ENCODE data around the gene COMMD10.
"Not testable (repeated sequence)": the region's sequence is repeated elsewhere in the genome, so short reads cannot be mapped to it uniquely, and the experiment has no call there.

COMMD10 gene

DNA sequence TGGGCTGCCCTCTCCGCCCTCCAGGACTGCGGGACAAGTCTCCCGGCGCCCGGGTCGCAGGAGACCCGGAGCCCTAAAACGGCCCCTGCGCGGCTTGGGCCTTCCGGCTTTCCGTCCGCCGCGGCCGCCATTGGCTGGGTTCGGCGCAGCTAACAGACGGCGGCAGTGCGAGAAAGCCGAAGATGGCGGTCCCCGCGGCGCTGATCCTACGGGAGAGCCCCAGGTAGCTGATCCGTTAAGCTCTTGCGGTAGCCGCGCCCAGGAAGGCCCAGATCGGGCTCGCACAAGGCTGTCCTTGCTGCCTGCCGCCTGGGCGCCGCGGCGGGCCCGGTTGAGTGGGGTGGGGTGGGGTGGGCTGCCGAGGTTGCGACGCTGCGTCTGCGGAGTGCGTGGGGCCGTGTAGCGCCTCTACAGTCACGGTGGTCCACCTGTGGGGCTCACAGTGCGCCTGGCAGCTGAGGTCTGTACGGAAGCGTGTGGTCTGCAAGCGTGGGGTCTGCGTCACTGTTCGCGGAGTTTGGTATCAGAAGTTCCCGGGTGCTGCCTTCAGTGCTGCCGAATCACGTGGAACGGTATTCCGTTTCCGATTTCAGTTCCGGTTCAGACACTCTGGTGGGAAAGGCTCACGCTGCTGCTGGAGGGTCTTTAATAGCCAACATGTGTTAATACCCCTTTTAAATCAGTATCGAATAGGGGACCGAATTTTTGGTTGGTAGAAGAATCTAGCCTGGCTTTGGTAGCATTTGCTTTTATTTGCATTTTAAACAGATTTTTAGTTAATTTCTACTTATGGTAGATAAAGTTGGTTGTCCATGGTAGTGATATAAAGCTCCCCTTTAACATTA, at the start of gene COMMD10:
Gene COMMD10, plus strand, starts transcription at position 155 of the 845 bp plus-strand sequence.
- DNase-seq = peak; percentile 61

DNA sequence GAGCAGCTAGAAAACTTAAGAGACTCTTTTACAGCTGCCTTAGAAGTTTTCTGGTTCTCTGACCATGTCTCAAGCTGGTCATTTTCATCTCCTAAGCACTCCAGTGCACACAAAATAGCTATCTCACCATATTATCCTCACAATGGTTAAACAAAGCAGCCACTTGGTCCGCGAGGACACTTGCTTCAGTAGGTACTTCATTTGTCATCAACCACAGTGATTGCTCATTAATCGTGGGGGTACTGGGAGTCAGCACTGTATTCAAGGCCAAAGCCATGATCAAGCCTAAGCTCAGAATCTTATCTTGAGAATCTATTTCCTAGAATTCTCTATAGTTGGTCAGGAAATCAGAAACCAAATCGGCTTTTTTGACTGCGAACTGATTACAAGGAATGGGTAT, 49.7 kb upstream of the COMMD10 start:
- DNase-seq = no peak

DNA sequence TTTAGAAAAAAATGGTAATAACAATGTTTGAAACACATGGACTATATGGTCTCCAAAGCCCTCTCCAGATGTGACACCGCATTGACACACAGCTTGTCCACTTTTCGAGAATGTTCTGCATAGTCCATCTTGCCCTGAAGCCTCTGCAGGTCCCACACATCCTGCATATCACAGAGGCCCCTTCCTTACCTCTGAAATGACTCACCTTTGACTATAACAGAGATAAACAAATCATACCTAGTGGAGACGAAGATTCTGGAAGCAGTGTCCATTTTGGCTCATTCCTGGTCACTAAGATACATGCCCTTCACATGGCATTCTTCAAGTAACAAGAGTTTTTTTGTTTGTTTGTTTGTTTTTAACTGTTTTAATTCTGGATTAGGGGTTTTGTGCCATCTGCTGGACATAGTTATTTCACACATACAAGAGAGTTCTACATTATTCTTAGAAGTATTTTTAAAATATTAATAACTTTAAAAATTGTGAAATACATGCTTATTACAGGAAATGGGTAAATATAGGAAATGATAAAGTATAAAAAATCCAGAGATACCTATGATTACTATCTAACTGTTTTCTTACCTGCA, 47.5 kb upstream of the COMMD10 start:
- DNase-seq = no peak

DNA sequence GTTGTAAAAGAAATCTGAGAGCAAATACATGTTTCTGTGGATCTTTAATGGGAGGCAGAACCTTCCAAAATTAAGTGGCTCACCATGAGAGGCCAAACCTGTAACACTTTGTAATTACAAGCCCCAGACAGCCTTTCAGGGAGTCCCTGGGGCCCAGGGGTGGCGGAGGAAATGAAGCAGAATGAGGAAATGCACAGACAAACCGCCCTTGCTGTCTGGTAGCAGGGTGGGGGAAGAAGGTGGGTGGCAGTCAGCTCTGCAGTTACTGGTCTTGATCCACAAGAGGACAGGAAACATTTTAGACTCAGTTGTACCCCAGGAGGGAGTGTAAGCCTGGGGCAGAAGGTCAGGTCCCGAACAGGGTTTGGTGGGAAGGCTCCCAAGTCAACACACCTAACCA, 46.0 kb upstream of the COMMD10 start:
- DNase-seq = no peak

DNA sequence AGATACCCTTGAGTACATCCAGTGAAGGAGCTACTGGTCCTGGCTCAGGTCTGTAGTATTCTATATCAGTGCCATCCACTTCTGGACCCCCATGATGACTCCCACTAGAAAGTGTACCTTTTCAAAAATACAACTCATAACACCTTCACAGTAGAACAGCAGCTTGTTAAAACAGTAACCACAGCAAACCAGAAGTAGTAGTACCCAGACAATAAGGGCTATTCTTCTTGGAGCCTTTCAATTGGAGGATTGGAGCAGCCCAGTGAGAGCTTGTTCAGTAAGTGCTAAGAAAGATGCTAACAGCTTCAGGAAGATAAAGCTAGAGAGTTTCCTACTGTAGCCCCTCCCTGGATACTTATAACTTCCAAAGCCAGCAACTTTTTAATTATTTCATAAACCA, 42.5 kb upstream of the COMMD10 start:
- DNase-seq = no peak

DNA sequence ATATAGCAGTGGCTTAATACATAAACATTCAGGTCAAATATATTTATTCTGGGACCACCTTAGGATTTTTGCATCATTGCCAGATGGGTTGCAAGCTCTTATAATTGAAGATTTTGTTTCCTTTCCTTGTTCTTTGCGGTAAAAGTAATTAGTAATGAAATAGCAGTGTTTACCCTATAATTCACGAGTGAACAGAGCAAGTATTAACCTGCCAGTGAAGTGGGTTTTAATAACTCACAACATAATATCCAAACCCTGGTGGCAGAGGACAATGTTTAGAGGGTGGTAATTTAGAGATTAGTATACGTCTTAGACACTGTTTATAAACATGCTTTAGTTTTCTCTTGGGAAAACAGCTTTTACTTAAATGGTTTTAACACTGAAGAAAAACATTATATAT, 40.8 kb upstream of the COMMD10 start:
- no peak for DNase-seq

DNA sequence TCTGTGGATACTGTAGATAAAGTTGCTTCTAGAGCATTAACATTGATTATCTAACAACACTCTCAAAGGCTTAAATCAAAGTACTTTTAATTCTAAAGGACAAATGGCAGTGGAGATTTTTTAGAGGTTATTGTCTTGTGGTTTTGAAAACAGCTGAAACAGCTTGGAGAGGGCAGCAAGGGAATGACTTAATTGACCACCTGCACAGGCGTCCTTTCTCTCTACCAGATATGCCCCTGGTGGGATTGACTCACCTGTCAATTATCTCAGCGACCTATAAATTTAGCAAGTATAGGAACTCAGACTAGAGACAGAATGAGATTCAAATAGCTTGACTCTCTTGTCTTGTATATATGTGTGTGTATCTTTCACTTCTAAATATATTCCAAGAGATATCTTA, 39.0 kb upstream of the COMMD10 start:
- DNase-seq = no peak

DNA sequence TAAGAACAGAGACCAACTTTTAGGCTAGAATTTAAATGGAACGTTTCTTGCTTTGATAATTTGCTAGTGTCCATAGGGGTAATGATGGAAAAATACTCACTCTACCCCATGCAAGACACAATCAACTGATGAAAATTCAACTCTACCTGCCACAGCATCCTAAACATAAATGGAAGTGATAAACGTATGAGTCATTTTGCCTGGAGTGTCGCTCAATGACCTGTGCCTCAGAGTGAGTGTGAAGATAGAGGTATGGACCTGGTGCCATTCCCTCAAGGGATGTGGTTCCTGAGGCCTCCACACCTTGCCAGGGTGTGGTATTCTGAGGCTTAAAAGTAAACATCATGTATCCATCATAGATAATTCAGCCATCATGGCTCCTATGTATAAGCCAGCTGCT, 38.6 kb upstream of the COMMD10 start:
- no peak for DNase-seq

DNA sequence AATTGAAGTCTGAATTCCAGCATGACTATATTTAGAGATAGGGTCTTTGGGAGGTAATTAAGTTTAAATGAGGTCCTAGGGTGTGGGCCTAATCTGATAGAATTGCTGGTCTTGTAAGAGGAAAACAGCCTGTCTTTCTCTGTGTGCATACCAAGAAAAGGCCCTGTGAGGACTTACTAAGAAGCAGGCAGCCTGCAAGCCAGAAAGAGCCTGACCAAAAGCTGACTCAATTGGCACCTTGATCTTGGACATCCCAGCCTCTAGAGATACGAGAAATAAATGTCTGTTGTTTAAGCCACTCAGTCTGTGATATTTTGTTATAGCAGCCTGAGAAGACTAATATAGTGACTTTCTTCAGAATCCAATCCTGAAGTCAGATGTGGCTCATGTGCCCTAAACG, 38.0 kb upstream of the COMMD10 start:
- DNase-seq = no peak

DNA sequence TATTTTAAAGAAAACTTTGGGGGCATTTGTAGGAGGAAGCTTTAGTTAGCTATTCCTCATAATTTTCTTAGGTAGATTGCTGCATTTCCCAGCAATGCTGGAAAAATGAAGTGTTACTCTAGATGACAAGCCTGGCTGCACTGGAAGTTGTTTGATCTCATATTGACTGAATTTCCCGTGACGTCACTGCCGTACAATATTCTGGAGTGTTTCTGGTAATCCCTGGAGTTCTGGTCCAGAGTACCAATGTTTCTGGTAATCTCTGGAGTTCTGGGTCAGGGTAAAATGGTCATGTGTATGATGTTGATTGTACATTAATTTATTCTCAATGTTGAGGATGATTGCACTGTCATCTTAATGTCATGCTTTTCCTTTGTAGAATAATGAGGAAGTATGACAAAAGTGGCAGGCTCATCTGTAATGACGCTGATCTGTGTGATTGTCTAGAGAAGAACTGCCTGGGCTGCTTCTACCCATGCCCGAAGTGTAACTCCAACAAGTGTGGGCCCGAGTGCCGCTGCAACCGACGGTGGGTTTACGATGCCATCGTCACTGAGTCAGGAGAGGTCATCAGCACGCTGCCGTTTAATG, 26.4 kb upstream of the COMMD10 start:
- DNase-seq = no peak

DNA sequence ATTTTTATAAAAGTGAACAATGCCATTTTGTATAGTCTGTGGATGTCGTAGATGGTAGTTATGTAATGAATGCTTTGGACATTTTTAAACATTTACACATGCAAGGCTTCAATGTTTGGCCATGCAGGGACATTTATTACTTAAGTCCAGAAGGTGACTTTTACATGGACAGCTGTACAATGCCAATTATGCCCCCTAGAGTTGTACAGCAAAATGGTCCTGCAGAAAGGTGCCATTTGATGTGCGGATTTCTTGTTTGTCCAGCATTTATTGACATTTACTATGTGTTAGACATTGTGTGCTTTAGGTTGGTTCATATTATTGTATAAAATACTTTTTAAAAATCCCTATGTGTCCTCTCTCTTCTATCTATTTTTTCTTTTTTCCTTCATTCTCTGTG, 22.5 kb upstream of the COMMD10 start:
- no peak for DNase-seq

DNA sequence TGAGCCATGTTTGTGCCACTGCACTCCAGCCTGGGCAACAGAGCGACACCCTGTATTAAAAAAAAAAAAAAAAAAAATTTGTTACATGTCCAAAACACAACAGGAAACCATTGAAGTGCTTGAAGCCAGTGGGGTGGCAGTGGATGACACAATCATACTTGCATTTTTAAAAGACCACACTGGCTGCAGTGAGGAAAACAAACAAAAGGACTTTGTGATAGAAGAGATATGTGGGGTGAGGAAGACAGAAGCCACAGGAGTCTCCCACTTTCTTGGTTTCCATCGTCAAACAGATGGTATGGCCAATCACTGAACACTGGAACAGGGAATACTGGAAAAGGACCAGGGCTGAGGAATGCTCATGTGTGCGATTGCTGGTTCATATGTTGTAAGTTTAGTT, 20.9 kb upstream of the COMMD10 start:
- no peak for DNase-seq

DNA sequence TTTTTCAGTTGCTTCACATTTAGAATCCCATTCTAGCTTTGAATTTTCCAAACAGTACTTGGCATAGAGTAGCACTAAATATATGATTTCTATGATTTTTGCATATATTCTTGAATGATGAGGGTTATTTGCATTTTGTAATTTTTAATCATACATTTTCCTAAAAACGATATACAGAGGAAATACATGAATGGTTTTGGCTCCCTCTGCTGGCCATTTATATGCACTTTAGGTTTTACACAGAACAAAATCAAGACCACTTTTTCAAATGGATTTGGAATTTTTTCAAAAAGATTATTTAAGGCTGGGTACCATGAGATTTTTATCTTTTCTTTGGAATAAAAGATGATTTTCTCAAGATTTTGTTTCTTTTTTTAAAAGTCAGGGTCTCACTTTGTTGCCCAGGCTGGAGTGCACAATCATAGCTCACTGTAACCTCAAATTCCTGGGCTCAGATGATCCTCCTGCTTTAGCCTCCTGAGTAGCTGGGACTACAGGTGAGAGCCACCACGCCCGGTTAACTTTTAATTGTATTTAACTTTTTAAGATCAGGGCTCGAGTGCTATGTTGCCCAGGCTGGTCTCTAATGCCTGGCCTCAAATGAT, 16.7 kb upstream of the COMMD10 start:
- no peak for DNase-seq

DNA sequence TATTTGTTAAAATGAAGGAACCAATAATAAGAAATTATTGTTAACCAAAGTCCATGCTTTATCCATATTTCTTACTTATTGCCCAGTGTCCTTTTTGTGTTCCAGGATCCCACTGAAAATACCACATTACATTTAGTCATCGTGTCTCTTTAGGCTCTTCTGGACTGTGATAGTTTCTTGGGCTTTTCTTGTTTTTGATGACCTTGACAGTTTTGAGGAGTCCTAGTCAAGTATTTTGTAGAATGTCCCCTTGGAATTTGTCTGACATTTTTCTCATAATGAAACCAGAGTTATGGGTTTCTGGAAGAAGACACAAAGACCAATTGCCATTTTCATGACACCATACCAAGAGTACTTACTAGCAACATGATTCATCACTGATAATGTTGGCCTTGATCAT, 13.6 kb upstream of the COMMD10 start:
- DNase-seq = no peak

DNA sequence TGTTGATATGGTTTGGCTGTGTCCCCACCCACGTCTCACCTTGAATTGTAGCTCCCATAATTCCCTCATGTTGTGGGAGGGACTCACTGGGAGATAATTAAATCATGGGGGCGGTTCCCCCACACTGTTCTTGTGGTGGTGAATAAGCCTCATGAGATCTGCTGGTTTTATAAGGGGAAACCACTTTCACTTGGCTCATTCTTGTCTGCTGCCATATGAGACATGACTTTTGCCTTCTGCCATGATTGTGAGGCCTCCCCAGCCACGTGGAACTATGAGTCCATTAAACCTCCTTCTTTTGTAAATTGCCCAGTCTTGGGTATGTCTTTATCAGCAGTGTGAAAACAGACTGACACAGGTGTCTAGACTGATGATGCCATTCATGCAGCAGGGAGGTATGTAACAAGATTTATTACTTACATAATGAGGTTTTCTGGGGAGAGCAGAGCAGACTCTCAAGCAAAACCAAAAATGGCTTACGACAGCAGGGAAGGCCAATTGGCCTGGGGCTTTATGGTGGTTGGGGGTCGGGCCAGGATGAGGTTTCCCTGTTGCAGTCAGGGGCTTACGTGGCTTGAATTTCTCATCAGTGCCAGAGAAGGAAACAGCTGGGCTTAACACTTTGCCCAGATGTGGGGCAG, 9.5 kb upstream of the COMMD10 start:
- DNase-seq = no peak

DNA sequence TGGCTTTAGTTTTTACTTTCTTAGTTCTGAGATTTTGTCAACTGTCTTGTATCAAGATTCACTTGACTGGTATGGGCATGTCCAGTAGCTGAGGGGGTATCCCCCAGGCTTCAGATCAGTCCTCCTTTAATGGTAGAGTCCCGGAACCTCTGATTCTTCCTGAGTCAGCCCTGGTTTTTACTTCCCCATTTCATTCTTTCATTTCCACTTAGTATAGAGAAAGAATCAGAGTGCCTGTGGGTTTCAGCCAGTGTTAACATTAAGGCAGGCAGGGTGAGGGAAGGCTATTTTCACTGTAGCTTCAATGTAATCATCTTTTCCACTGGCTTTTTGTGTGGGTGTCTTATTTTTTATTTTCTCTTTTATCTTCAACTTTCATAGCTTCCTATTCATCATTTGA, 8.3 kb upstream of the COMMD10 start:
- no peak for DNase-seq

DNA sequence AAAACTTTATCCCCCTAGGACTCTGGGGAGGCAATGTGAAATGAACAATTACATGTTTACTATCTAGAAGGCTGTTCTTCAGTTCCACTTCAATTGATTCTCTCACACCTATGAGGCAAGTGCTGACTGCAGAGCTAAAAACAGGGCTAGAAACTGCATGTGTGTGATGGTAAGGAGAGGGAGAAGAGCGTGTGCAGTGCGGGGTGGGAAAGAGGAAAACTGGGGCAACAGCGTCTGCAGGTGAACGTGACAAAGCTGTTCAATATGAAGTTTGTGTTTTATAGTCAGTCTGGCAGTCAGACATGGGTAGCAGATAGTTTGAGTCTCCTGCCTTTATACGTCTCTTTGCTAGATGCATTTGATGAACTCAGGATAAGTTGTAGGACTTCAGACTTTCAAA, 6.6 kb upstream of the COMMD10 start:
- DNase-seq = no peak

DNA sequence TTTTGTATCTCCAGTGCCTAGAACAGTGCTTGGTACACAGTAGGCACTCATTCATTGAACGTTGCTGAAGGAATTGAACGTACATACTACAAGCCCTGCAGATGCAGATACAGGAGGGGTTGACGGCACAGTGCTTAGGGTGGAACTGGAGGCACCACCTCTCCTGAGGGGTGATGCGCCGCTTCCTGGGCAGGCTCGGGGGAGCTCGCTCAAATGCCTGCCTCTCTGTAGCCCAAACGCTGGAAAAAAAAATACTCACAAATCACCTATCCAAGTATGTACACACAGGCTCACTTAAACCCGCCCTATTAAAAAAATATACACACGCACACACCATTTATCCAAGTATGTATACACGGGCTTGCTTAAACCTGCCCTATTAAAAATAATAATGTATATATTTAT, 536 bp upstream of the COMMD10 start:
- DNase-seq = no peak

DNA sequence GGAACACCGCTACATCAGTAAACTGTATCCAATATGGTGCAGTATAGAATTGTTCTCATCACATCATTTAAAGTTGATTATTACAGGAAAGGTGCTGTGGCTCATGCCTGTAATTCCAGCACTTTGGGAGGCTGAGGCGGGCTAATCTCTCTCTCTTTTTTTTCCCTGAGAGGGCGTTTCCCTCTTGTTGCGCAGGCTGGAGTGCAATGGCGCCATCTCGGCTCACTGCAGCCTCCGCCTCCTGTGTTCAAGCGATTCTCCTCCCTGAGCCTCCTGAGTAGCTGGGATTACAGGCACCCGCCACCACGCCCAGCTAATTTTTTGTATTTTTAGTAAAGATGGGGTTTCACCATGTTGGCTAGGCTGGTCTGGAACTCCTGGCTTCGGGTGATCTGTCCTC, 1.5 kb downstream of the COMMD10 start:
- DNase-seq = not testable (repeated sequence)

DNA sequence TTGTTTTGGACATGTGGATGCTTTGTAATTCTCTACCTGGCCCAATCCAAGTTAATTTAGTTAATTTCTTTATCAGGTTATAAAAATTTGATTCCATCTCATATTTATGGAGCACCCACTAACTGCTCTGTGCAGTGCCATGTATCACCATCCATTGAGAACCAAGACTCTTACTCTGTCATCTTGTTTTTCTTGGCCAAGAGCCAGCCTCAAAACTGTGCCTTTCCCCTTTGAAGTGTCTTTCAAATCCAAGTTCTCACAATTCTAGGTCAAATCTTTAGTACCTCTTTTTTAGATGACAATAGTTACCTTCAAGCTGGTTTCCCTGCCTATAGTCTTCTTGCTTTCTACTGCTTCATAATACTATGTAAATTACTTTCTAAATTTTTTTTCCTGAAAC, 3.2 kb downstream of the COMMD10 start:
- no peak for DNase-seq

DNA sequence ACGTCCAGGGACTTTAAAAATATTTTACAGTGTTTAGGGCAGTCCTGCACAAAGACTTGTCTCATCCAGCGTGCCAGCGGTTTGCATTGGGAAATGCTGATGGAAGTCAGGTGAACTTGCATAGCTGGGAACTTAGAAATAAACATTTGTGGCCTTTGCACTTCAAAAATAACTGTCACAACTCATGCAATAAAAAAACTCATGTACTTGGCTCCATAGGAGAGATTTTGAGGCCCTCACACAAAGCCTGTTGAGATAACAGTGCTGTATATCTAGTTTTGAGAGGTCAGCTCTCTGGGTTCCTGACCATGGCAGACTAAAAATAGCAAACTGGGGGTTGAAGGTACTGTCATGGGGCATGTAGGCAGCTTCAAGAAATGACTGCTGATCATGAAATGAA, 5.5 kb downstream of the COMMD10 start:
- no peak for DNase-seq

DNA sequence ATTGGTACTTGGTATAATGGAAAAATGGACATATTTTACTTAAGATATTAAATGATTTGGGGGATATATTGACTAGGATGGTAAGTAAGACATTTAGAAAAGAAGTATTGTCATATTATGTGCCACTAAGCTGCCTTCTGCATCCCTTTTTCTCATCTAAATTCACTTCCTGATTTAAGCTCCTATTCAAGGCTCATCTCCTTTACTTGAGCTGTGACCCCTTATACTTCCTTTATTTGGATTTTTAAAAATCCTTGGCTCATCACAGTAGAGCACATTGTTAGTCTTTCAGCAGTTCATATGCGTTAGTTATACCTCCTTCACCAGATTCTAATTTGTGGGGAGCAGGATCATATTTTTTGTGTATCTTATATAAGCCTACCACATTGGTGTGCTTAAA, 6.6 kb downstream of the COMMD10 start:
- no peak for DNase-seq

DNA sequence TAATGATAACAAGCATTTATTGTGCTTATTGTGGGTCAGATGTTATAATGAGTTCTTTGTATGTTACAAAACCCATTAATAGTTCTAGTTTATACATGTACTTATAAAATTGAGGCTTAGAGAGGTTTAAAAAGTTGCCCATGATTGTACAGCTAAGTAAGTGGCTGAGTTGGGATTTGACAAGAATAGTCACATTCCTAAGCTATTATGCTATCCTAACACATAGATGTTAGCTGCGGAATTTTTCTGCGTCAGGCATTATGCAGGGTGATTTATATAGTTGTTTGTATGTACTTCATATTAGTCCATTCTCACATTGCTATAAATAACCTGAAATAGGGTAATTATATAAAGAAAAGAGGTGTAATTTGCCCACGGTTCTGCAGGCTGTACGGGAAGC, 12.5 kb downstream of the COMMD10 start:
- DNase-seq = no peak

DNA sequence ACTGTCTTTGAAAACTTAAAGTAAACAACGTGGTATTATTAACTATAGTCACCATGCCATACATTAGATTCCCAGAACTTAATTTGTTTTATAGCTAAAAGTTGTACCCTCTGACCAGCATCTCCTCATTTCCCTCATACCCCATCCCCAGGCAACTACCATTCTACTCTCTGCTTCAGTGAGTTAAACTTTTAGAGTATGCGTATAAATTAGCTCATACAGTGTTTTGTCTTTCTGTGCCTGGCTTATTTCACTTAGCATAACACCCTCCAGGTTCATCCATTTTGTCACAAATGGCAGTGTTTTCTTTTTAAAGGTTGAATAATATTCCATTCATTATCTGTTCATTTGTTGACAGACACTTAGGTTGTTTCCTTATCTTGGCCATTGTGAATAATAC, 14.2 kb downstream of the COMMD10 start:
- DNase-seq = no peak

Measured in activated CD4-positive, alpha-beta T cell treated with anti-CD3 and anti-CD28 coated beads for 1 hour (primary cell).